Sigmoid colon (tissue), 7 donors: ENCODE results near the gene DOCK1. TPM values are rescaled to one million over a fixed set of nuclear protein-coding genes. Genes with fewer than 3 reads are reported as not detected.

Experiments used
- DNase-seq: peaks from one replicate; pipeline ENCODE4 v3.0.0-alpha.2; 2019
- H3K27ac ChIP-seq, 4 donors: fragments of 200-600 bp; sonication (generic); one replicate each; pipeline ENCODE4 v1.5.1; 2016 to 2019; ENCODE audit warnings: mild to moderate bottlenecking in 1 of 4
- H3K27me3 ChIP-seq, 3 donors: fragments of 200-600 bp; sonication (generic); one replicate each; pipeline ENCODE4 v1.5.1; 2019; ENCODE audit warnings: mild to moderate bottlenecking in 1 of 3
- H3K36me3 ChIP-seq, 4 donors: fragments of 200-600 bp; sonication (generic); one replicate each; pipeline ENCODE4 v1.5.1; 2016 to 2019
- H3K4me1 ChIP-seq, 4 donors: fragments of 200-600 bp; sonication (generic); one replicate each; pipeline ENCODE4 v1.5.1; 2017 to 2019
- H3K4me3 ChIP-seq, 4 donors: fragments of 200-600 bp; sonication (generic); one replicate each; pipeline ENCODE4 v1.5.1; 2017 to 2019; ENCODE audit warnings: mild to moderate bottlenecking in 2 of 4, moderate library complexity in 1 of 4
- H3K9me3 ChIP-seq, 4 donors: fragments of 200-600 bp in 3 of 4; sonication (generic) in 3 of 4; one replicate each; pipeline versions ENCODE4 v1.5.1 to v1.6.1; 2013 to 2019
- EP300 ChIP-seq, 4 donors: sonication (generic); formaldehyde crosslinking; IDR thresholded peaks; one replicate each; pipeline ENCODE4 v1.6.1; 2017; ENCODE audit warnings: antibody characterized with exemption in 4 of 4
- POLR2A ChIP-seq, 2 donors: fragments of 450-650 bp; IDR thresholded peaks; one replicate each; pipeline ENCODE4 v1.6.1; 2016; ENCODE audit warnings: antibody characterized with exemption in 2 of 2, mild to moderate bottlenecking in 2 of 2, moderate library complexity in 2 of 2
- POLR2AphosphoS5 ChIP-seq, 4 donors: sonication (generic); formaldehyde crosslinking; IDR thresholded peaks; one replicate each; pipeline ENCODE4 v1.6.1; 2017; ENCODE audit warnings: antibody characterized with exemption in 4 of 4
- WGBS, 2 donors: extraction: QIAGEN DNeasy Blood & Tissue Kit; methylation state at CpG; one replicate each; pipeline ENCODE4 v1.1.7; 2013; 5-methylcytosine and 5-hydroxymethylcytosine counted together
- intact Hi-C: fragments of 100-400 bp; cut with DNase I; formaldehyde crosslinking; loops from one replicate; pipeline ENCODE4 v1.15.1; 2023
- polyA plus RNA-seq, 3 donors: library from polyadenylated mRNA; stranded (reverse); fragments of 200-250 nt; gene quantifications; one replicate each; pipeline ENCODE4 v1.2.3, GENCODE V29; 2013
- total RNA-seq, 4 donors: library from RNA; depleted of rRNA; stranded (reverse); fragments of >200 nt; gene quantifications; one replicate each; pipeline ENCODE4 v1.1.0, GENCODE V29; 2016
- TF ChIP-seq, protein P1 (sequence below), 4 experiments: fragments of 450-650 bp in 3 of 4; fragments of 200-600 bp in 1 of 4; IDR thresholded peaks; one replicate each; pipeline ENCODE4 v1.5.1; 2016 to 2019; ENCODE audit warnings: antibody characterized with exemption in 4 of 4, mild to moderate bottlenecking in 3 of 4, moderate library complexity in 2 of 4
- donor health status: healthy with polysubstance abuse.
- donor health status: Bipolar disorder and iron deficiency.
- donor health status: healthy.

DOCK1 gene
- total and polyA plus RNA-seq, 7 donors, result 15.0 to 53.7 (median 40.2) TPM

DNA sequence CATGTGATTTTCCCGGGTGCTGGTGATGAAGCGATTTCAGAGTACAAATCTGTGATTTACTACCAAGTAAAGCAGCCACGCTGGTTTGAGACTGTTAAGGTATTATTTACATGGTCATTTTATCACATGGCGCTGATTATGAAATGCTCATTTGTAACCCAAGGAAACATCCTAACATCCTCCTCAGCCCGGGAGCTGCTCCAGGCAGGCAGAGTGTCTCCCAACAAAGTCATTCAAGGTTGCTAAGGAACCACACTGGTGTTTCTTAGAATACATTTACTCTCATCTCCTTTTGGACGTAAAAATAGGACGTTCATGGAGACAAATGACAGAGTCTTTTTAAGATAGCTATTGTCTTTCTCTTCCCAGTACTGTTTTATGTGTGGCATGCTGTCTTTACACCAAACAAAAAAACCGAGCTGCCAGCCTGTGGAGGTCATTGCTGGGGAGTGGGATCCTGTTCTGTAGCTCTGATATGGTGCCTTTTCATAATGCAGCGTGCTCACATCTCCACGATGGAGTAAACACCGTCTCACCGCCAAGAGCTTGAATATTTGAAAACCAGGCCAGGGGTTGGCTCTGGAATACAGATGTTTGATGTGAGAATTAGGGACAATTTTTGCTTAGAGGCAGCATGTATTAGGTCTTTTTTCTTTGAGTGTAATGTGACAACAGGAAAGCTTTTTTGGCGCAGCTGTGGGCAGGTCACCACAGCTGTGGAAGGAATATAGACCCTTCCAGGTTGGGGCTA, 119.6 kb downstream of the DOCK1 start:
- TF ChIP-seq EP300 (IDR thresholded peaks at IDR 0.05) (peak in 3 of 4 donors; percentile 77 to 91 (median 80)), POLR2AphosphoS5 (IDR thresholded peaks at IDR 0.05) (peak; percentile 42 to 90 (median 73))
- TF ChIP-seq, protein P1, sequence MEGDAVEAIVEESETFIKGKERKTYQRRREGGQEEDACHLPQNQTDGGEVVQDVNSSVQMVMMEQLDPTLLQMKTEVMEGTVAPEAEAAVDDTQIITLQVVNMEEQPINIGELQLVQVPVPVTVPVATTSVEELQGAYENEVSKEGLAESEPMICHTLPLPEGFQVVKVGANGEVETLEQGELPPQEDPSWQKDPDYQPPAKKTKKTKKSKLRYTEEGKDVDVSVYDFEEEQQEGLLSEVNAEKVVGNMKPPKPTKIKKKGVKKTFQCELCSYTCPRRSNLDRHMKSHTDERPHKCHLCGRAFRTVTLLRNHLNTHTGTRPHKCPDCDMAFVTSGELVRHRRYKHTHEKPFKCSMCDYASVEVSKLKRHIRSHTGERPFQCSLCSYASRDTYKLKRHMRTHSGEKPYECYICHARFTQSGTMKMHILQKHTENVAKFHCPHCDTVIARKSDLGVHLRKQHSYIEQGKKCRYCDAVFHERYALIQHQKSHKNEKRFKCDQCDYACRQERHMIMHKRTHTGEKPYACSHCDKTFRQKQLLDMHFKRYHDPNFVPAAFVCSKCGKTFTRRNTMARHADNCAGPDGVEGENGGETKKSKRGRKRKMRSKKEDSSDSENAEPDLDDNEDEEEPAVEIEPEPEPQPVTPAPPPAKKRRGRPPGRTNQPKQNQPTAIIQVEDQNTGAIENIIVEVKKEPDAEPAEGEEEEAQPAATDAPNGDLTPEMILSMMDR (IDR thresholded peaks at IDR 0.05), result no peak
- Histone ChIP-seq H3K9me3 (no peaks in the 10 kb centered on the region), H3K27me3 (no peaks in the 10 kb centered on the region), H3K4me3 (no peak overlapping the region), H3K36me3 (peaks cover 9 to 67% (median 21%) of the 10 kb centered on the region in 4 donors), H3K27ac (peak overlapping the region; percentile 70 to 84 (median 73)), H3K4me1 (peaks cover 0 to 18% (median 12%) of the 10 kb centered on the region in 4 donors)
- peak; percentile 92 for DNase-seq
- WGBS, 2 donors, result 87 to 88% methylated on average over 13 of the region's 13 CpGs
- intact Hi-C loops, result no loop called here

DNA sequence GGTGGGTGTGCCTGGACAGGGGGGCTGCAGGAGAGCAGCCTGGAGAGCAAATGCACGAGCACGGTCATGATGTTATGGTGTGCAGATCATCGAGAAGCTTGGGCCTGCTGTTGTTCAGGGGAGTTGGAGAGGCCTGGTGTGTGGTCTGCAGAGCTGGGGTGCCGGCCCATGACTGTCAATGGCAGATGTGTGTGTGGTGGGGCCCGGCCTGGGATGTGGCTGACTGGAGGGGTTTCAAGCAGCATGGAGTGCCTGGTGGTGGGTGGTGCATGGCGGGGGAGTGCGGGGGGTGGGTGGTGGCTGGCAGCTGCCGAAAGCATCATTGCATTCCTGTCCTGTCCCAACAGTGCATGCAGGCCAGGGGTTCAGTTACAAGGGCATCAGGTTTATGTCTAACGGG, 122.6 kb downstream of the DOCK1 start:
- Histone ChIP-seq H3K36me3 (peaks cover 15 to 94% (median 28%) of the 10 kb centered on the region in 4 donors), H3K27ac (no peak overlapping the region), H3K4me1 (peaks cover 0 to 18% (median 12%) of the 10 kb centered on the region in 4 donors), H3K27me3 (no peaks in the 10 kb centered on the region), H3K9me3 (no peaks in the 10 kb centered on the region), H3K4me3 (no peak overlapping the region)
- WGBS, 2 donors, result 96% methylated on average over 9 of the region's 9 CpGs
- no peak for DNase-seq
- TF ChIP-seq EP300 (IDR thresholded peaks at IDR 0.05), result no peak
- TF ChIP-seq, protein P1 (IDR thresholded peaks at IDR 0.05), result no peak
- TF ChIP-seq POLR2A (IDR thresholded peaks at IDR 0.05), result no peak
- TF ChIP-seq POLR2AphosphoS5 (IDR thresholded peaks at IDR 0.05), result no peak
- intact Hi-C loops, result no loop called here

DNA sequence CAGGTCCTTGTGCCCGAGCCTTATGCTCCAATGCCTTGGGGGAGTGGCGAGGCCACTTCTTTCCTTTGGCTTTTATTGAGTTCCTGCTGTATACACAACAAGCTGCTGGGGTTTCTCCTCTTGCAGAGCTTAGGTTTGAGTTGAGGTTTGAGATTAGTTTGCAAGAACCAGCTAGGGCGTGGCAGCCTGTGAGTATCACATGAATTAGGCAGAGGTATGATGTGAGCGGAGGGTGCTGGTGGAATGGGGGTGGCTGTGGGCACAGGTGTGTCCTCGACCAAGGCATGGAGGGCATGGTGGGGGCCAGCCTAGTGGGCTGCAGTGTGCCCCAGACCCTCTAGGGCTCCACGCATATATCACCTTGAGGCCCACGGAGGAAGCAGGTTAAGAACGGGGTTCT, 123.3 kb downstream of the DOCK1 start:
- Histone ChIP-seq H3K27ac (no peak overlapping the region), H3K4me3 (no peak overlapping the region), H3K4me1 (peaks cover 0 to 18% (median 12%) of the 10 kb centered on the region in 4 donors), H3K9me3 (no peaks in the 10 kb centered on the region), H3K27me3 (no peaks in the 10 kb centered on the region), H3K36me3 (peaks cover 19 to 94% (median 35%) of the 10 kb centered on the region in 4 donors)
- DNase-seq, result no peak
- intact Hi-C loops, result no loop called here
- TF ChIP-seq, protein P1 (IDR thresholded peaks at IDR 0.05), result no peak
- TF ChIP-seq EP300 (IDR thresholded peaks at IDR 0.05) (no peak), POLR2AphosphoS5 (IDR thresholded peaks at IDR 0.05) (no peak), POLR2A (IDR thresholded peaks at IDR 0.05) (no peak)
- WGBS, 2 donors, result 93 to 94% methylated on average over 8 of the region's 8 CpGs

- Histone ChIP-seq H3K36me3 (peaks cover 19 to 94% (median 40%) of the 10 kb centered on the region in 4 donors), H3K4me3 (no peak overlapping the region), H3K27me3 (no peaks in the 10 kb centered on the region), H3K9me3 (no peaks in the 10 kb centered on the region), H3K4me1 (peaks cover 0 to 14% (median 9%) of the 10 kb centered on the region in 4 donors), H3K27ac (no peak overlapping the region)
- 97 to 99% methylated on average over 8 of the region's 8 CpGs for WGBS, 2 donors
- intact Hi-C loops, result no loop called here
- no peak for DNase-seq
- TF ChIP-seq EP300 (IDR thresholded peaks at IDR 0.05) (no peak), POLR2A (IDR thresholded peaks at IDR 0.05) (no peak), POLR2AphosphoS5 (IDR thresholded peaks at IDR 0.05) (no peak)
- TF ChIP-seq, protein P1 (IDR thresholded peaks at IDR 0.05), result no peak
Observed at GRCh38 chr10:127029061-127029460, 123.8 kb downstream of the DOCK1 start.
